Osteocyte (in vitro differentiated cells): ENCODE data around the gene LSM14A. TPM values are rescaled to one million over a fixed set of nuclear protein-coding genes. Genes with fewer than 3 reads are reported as not detected.
A peak's percentile ranks its signal among the peaks of the same experiment; 100 is the strongest.

ENCODE experiments used
- DNase-seq: peaks from one replicate; pipeline ENCODE4 v3.0.0; 2021; ENCODE audit warnings: mixed read lengths; ENCODE audit not compliant: unreplicated experiment; ENCODE audit errors: extremely low spot score
- H3K27ac Mint-ChIP-seq: one replicate; pipeline ENCODE4 v1.8.0; 2021; ENCODE audit warnings: mild to moderate bottlenecking, mixed read lengths; ENCODE audit not compliant: unreplicated experiment
- H3K27me3 Mint-ChIP-seq: one replicate; pipeline ENCODE4 v1.8.0; 2021; ENCODE audit warnings: mixed read lengths; ENCODE audit not compliant: unreplicated experiment
- H3K36me3 Mint-ChIP-seq: one replicate; pipeline ENCODE4 v1.8.0; 2021; ENCODE audit warnings: mixed read lengths; ENCODE audit not compliant: unreplicated experiment
- H3K4me1 Mint-ChIP-seq: one replicate; pipeline ENCODE4 v1.8.0; 2021; ENCODE audit warnings: mixed read lengths; ENCODE audit not compliant: unreplicated experiment
- H3K4me3 Mint-ChIP-seq: one replicate; pipeline ENCODE4 v1.8.0; 2021; ENCODE audit warnings: mild to moderate bottlenecking, moderate library complexity, mixed read lengths; ENCODE audit not compliant: unreplicated experiment
- H3K9me3 Mint-ChIP-seq: one replicate; pipeline ENCODE4 v1.8.0; 2021; ENCODE audit warnings: mixed read lengths; ENCODE audit not compliant: unreplicated experiment
- CTCF ChIP-seq: fragments of 200-600 bp; sonication (generic); IDR thresholded peaks from 2 replicates; pipeline ENCODE4 v1.5.0; 2021; ENCODE audit warnings: antibody characterized with exemption, mild to moderate bottlenecking, moderate library complexity
- total RNA-seq: library from RNA; stranded (reverse); gene quantifications from 2 replicates; pipeline ENCODE4 v1.2.1, GENCODE V29; 2021

Gene LSM14A
- total RNA-seq, 1 donor from 2014 or later = 97.8 TPM

DNA sequence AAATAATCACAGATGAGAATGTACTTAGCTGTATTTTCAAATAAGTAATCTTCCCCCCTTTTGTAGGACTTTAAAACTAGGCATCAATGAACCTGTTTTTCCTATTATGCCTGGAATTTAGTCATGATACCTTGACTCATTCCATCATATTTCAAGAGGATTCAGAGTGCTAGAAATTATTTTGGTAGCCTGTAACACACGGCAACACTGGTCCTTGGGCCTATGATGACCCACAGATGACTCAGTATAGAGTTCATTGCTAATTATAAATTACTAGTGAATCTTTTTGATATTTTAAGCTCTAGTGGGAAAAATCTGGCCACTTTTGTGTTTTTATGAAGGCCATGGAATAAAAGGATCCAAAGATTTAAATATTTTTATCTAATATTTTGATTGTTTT lies 56.0 kb downstream of the LSM14A start:
- H3K36me3 Mint-ChIP-seq = peaks cover 46% of the 10 kb centered on the region
- no peaks in the 10 kb centered on the region for H3K9me3 Mint-ChIP-seq
- no peak overlapping the region for H3K4me3 Mint-ChIP-seq
- no peak for DNase-seq
- peaks cover 32% of the 10 kb centered on the region for H3K4me1 Mint-ChIP-seq
- no peaks in the 10 kb centered on the region for H3K27me3 Mint-ChIP-seq
- no peak overlapping the region for H3K27ac Mint-ChIP-seq
- TF ChIP-seq CTCF = no peak

- Mint-ChIP-seq H3K36me3 (peaks cover 42% of the 10 kb centered on the region), H3K4me3 (no peak overlapping the region), H3K9me3 (no peaks in the 10 kb centered on the region), H3K27ac (no peak overlapping the region), H3K27me3 (no peaks in the 10 kb centered on the region), H3K4me1 (peaks cover 36% of the 10 kb centered on the region)
- no peak for TF ChIP-seq CTCF
- no peak for DNase-seq
These were observed 56.5 kb downstream of the LSM14A start for GRCh38 chr19:34228762-34229161.

DNA sequence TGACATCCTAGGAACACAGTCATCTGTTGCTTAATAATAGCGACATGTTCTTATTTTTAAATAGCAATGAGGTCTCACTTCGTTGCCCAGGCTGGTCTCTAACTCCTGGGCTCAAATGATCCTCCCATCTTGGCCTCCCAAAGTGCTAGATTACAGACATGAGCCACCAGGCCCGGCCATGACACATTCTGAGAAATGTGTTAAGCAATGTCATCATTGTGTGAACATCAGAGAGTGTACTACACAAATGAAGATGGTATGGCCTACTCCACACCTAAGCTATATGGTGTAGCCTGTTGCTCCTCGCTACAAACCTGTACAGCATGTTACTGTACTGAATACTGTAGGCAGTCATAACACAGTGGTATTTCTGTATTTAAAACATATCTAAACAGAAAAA lies 57.4 kb downstream of the LSM14A start:
- Mint-ChIP-seq H3K4me1 (peaks cover 35% of the 10 kb centered on the region), H3K36me3 (peaks cover 35% of the 10 kb centered on the region), H3K4me3 (no peak overlapping the region), H3K9me3 (no peaks in the 10 kb centered on the region), H3K27me3 (no peaks in the 10 kb centered on the region), H3K27ac (no peak overlapping the region)
- no peak for TF ChIP-seq CTCF
- no peak for DNase-seq

GRCh38 chr19:34230820-34231219 lies 58.5 kb downstream of the LSM14A start:
- Mint-ChIP-seq H3K9me3 (no peaks in the 10 kb centered on the region), H3K27me3 (no peaks in the 10 kb centered on the region), H3K36me3 (peaks cover 27% of the 10 kb centered on the region), H3K4me1 (peaks cover 30% of the 10 kb centered on the region), H3K4me3 (no peak overlapping the region), H3K27ac (peak overlapping the region; percentile 47)
- TF ChIP-seq CTCF = no peak
- DNase-seq = no peak

DNA sequence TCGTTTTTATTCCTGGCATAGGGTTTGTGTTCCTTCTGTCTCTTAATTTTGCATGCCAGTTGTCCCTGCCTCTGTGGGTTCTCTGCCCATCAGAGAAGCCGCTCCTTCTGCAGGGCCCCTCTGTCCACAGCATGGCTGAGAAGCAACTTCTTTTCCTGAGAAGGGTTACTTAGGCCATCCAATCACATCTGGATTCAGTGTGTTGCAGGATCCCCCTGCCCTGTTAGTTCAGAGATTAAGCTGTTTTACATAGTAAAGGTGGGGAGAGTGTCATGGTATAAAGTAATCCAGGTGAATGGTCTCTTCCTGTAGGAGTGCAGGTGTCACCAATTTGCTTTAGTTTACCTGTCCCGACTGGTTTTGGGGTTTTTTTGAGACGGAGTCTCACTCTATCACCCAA lies 59.1 kb downstream of the LSM14A start:
- no peak overlapping the region for H3K4me3 Mint-ChIP-seq
- H3K4me1 Mint-ChIP-seq = peaks cover 36% of the 10 kb centered on the region
- H3K36me3 Mint-ChIP-seq = peaks cover 25% of the 10 kb centered on the region
- DNase-seq = no peak
- TF ChIP-seq CTCF = no peak
- H3K9me3 Mint-ChIP-seq = no peaks in the 10 kb centered on the region
- H3K27me3 Mint-ChIP-seq = no peaks in the 10 kb centered on the region
- H3K27ac Mint-ChIP-seq = peak overlapping the region; percentile 47
